A549 treated with RU486 at 1 μM for 4 hours (cell line): ENCODE data around the gene C2orf68. TPM values are rescaled to one million over a fixed set of nuclear protein-coding genes. Genes with fewer than 3 reads are reported as not detected.

Experiments used
- total RNA-seq: library from RNA; stranded (reverse); fragments of 200-300 nt; extraction: Qiagen RNA extraction; gene quantifications from 5 replicates; pipeline ENCODE4 v1.2.3, GENCODE V29; 2022; ENCODE audit warnings: low read depth

The C2orf68 gene
- total RNA-seq: 19.6 to 28.1 TPM (median 24.4 TPM) in 5 replicates

GRCh38 chr2:85611705-85612587, at the start of gene C2orf68:
Gene C2orf68 (minus strand): TSS chr2:85612066. CDS start chr2:85611984, 82 bp downstream.

GRCh38 chr2:85602476-85603234, 9.2 kb downstream of the C2orf68 start, which contains the start of gene TMEM150A:
Gene TMEM150A (minus strand): TSS chr2:85602698. CDS start chr2:85601948, 750 bp downstream.

DNA sequence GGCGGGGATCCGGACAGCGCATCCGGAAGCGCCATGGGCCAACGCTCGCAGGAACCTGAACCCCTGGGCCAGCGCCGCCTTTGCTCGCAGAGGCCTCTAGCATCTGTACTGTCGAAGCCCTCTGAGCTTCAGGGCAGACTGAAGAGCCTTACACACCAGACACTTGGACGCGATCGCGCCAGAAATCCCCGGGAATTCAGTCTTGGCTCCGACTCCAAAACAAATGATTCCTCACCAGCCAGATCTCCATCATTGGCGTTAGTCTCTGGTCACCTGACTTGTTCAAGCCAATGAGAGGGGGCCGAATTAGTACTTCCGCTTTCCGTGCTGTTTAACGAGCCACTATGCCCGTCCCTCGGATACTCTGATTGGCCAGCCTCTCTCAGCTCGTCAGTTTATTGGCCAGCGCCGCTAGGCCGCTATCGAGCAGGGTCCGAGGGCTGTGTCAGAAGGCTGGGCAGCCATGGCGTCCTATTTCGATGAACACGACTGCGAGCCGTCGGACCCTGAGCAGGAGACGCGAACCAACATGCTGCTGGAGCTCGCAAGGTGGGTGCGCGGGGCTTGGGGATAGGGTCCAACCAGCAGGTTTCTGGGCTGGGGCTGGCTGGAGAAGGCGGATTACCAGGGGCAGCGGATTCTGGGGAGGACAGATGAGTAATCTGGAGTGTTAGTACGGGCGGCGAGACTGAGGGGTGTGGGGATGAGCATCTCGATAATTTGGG, 16.4 kb downstream of the C2orf68 start, which contains the start of gene RNF181:
RNF181 (plus strand) TSS at position 445 of the 725 bp plus-strand sequence; CDS start at position 464, 19 bp downstream.

DNA sequence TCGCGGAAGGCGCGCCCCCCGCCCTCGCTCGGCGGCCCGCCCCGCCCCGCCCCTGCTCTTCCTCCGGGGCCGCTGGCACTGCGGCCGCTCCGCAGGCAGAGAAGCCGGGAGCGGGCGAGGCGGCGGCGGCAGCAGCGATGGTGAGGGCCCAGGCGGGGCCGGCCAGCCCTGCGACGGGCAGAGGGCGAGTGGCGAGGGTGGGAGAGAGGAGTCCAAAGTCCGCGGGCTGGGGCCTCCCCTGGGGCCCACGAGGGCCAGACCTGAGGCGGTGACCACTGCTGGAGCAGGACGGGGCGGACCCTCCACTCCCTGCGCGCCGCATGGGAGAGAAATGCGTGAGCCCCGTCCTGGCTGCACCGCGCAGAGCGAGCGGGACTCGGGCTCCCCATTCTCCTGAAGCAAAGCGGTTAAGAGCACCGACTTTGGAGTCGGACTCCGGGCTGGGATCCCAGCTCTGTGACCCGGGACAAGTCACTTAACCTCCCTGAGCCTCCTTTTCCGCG, 27.5 kb downstream of the C2orf68 start, which contains the start of gene VAMP5:
VAMP5 (plus strand) TSS at position 78 of the 503 bp plus-strand sequence; CDS start at position 138, 60 bp downstream.

GRCh38 chr2:85577386-85578242, 34.3 kb downstream of the C2orf68 start, which contains the start of gene VAMP8:
Gene VAMP8 (plus strand): TSS chr2:85577586. CDS start chr2:85577647, 61 bp downstream.

DNA sequence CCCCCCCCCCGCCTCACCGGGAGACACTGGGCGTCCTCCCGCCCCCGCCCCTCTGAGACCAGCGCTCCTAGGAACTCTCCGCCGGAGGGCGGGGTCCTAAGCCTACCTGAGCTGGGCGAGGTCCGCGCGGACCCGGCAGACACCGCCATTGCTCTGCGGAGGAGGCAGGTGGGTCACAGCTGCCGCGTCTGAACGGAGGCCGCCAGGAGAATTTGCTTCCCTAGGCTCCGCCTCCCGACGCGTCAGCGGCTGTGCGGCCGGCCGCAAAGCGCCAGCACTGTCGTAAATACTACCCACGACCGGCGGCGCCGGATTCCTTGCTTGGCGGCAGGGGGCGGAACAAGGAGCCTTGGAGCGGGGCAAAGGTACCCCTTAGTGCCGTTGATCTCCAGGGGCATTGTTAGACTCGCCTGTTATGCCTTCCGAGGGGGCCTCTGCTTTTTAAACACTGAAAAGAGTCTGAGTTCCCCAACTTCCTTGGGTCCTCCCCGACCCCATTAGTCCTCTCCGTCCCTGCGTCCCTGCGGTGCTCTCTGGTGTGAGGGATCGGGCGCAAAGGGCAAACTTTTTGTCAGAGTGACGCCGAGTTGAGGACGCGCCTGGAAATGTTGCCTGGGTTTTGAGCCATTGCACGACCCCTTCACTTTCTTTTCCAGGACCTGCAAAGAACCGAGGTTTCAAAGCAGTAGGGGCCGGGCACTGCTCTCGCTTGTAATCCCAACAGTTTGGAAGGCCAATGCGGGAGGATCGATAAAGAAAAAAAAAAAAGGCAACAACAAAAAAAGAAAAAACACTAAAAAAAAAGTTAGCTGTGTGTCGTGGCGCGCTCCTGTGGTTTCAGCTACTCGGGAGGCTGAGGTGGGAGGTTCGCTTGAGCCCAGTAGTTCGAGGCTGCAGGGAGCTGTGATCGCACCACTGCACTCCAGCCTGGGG, 50.3 kb downstream of the C2orf68 start, which contains the start of gene GGCX:
GGCX (minus strand) TSS at position 214 of the 933 bp plus-strand sequence; CDS start at position 149, 65 bp downstream.

Other genes with a start within 250 kb of the C2orf68 start
- 82.4 to 117 TPM (median 86.5 TPM) in 5 replicates for gene CAPG, start 201.7 kb downstream of the C2orf68 start, total RNA-seq
- gene SH2D6, start 193.4 kb downstream of the C2orf68 start, total RNA-seq: 0.46 to 1.6 TPM (median 0.55 TPM) in 5 replicates
- 412 to 487 TPM (median 481 TPM) in 5 replicates for gene MAT2A, start 72.9 kb downstream of the C2orf68 start, total RNA-seq
- gene GGCX, start 50.6 kb downstream of the C2orf68 start, total RNA-seq: 36.2 to 46.7 TPM (median 42.4 TPM) in 5 replicates
- 15.8 to 20.9 TPM (median 20.0 TPM) in 5 replicates for gene VAMP8, start 34.5 kb downstream of the C2orf68 start, total RNA-seq
- 0.15 TPM in 1 of 5 replicates, not detected in the others for gene VAMP5, start 27.6 kb downstream of the C2orf68 start, total RNA-seq
- gene RNF181, start 16.3 kb downstream of the C2orf68 start, total RNA-seq: 183 to 198 TPM (median 189 TPM) in 5 replicates
- 8.5 to 13.1 TPM (median 11.8 TPM) in 5 replicates for gene TMEM150A, start 9.4 kb downstream of the C2orf68 start, total RNA-seq
- gene USP39, start 4.1 kb upstream of the C2orf68 start, total RNA-seq: 69.5 to 76.1 TPM (median 75.0 TPM) in 5 replicates
- gene SFTPB, start 56.1 kb upstream of the C2orf68 start, total RNA-seq: 0.09 to 0.37 TPM (median 0.12 TPM) in 4 of 5 replicates, not detected in the other
- not detected in 5 replicates for gene GNLY, start 82.3 kb upstream of the C2orf68 start, total RNA-seq
- 5.2 to 7.1 TPM (median 5.9 TPM) in 5 replicates for gene ATOH8, start 141.9 kb upstream of the C2orf68 start, total RNA-seq